CD8-positive, alpha-beta memory T cell (primary cell): Measurements from ENCODE around the gene TMC2. TPM values are rescaled to one million over a fixed set of nuclear protein-coding genes. Genes with fewer than 3 reads are reported as not detected.
A peak's percentile ranks its signal among the peaks of the same experiment; 100 is the strongest.
"Not testable (repeated sequence)": the region's sequence is repeated elsewhere in the genome, so short reads cannot be mapped to it uniquely, and the experiment has no call there.

Source experiments
- CTCF ChIA-PET: fragments of 350-600 bp; sonication (Branson Sonifier 250); formaldehyde crosslinking; loops from one replicate; lab custom pipeline; 2021; ENCODE audit warnings: antibody characterized with exemption; lab: Charles Lee
- POLR2A ChIA-PET: fragments of 350-600 bp; sonication (Branson Sonifier 250); formaldehyde crosslinking; loops from one replicate; lab custom pipeline; 2021; ENCODE audit warnings: antibody characterized with exemption; lab: Charles Lee
- DNase-seq, 5 donors: peaks; one replicate each; pipeline versions ENCODE4 v3.0.0 to v3.0.0-alpha.2; 2020 to 2022; ENCODE audit warnings: mixed read lengths in 1 of 5
- H3K27ac ChIP-seq: one replicate; pipeline ENCODE4 v1.7.0; 2013; ENCODE audit warnings: low read depth, mild to moderate bottlenecking, low read length, moderate library complexity
- H3K27me3 ChIP-seq: 2 replicates; pipeline ENCODE4 v1.7.0; 2013; ENCODE audit warnings: low read length, mild to moderate bottlenecking; ENCODE audit not compliant: insufficient read depth, poor library complexity, severe bottlenecking
- H3K36me3 ChIP-seq: 2 replicates; pipeline ENCODE4 v1.7.0; 2013; ENCODE audit warnings: mild to moderate bottlenecking, low read length, moderate library complexity; ENCODE audit not compliant: insufficient read depth
- H3K4me1 ChIP-seq: 2 replicates; pipeline ENCODE4 v1.7.0; 2013; ENCODE audit warnings: mild to moderate bottlenecking, low read length, moderate library complexity; ENCODE audit not compliant: insufficient read depth
- H3K4me3 ChIP-seq: 2 replicates; pipeline ENCODE4 v1.7.0; 2013; ENCODE audit warnings: mild to moderate bottlenecking, low read length
- H3K9me3 ChIP-seq: 2 replicates; pipeline ENCODE4 v1.7.0; 2013; ENCODE audit warnings: mild to moderate bottlenecking, low read length
- H3K27ac Mint-ChIP-seq, 8 donors: one replicate each; pipeline ENCODE4 v1.8.0; 2020 to 2021; ENCODE audit warnings: mixed read lengths in 8 of 8, mild to moderate bottlenecking in 6 of 8, inconsistent platforms in 3 of 8, moderate library complexity in 3 of 8
- H3K27me3 Mint-ChIP-seq, 2 donors: one replicate each; pipeline ENCODE4 v1.8.0; 2020 to 2021; ENCODE audit warnings: mixed read lengths in 2 of 2, mild to moderate bottlenecking in 1 of 2, moderate library complexity in 1 of 2
- H3K36me3 Mint-ChIP-seq, 3 donors: one replicate each; pipeline ENCODE4 v1.8.0; 2020 to 2021; ENCODE audit warnings: mixed read lengths in 3 of 3, inconsistent platforms in 1 of 3, mild to moderate bottlenecking in 1 of 3
- H3K4me1 Mint-ChIP-seq, 3 donors: one replicate each; pipeline ENCODE4 v1.8.0; 2020 to 2021; ENCODE audit warnings: mixed read lengths in 3 of 3, inconsistent platforms in 1 of 3, mild to moderate bottlenecking in 1 of 3
- H3K4me3 Mint-ChIP-seq, 7 donors: one replicate each; pipeline ENCODE4 v1.8.0; 2020 to 2021; ENCODE audit warnings: mixed read lengths in 7 of 7, mild to moderate bottlenecking in 6 of 7, moderate library complexity in 4 of 7, inconsistent platforms in 2 of 7
- H3K9me3 Mint-ChIP-seq, 5 donors: one replicate each; pipeline ENCODE4 v1.8.0; 2020 to 2022; ENCODE audit warnings: mixed read lengths in 5 of 5, mild to moderate bottlenecking in 3 of 5, moderate library complexity in 2 of 5, inconsistent platforms in 1 of 5
- polyA plus RNA-seq: library from polyadenylated mRNA; unstranded; fragments of 300-500 nt; fragmentation: Illumina TruSeq; gene quantifications from one replicate; pipeline ENCODE4 v1.2.3, GENCODE V29; 2021
- total RNA-seq, 2 experiments: library from RNA; stranded (reverse); gene quantifications; one replicate each; pipeline ENCODE4 v1.2.3, GENCODE V29; 2021

TMC2 gene
- total and polyA plus RNA-seq, 3 experiments from 2014 or later = not detected

GRCh38 chr20:2682040-2682439 is 145.7 kb downstream of the TMC2 start:
- H3K36me3 Mint-ChIP-seq, H3K4me1 ChIP-seq, H3K4me3 ChIP-seq, H3K9me3 ChIP-seq, H3K27ac ChIP-seq, H3K4me3 Mint-ChIP-seq, CTCF ChIA-PET, H3K27ac Mint-ChIP-seq, H3K27me3 ChIP-seq, POLR2A ChIA-PET, H3K36me3 ChIP-seq, H3K4me1 Mint-ChIP-seq, DNase-seq, H3K9me3 Mint-ChIP-seq: not testable (repeated sequence)
- H3K27me3 Mint-ChIP-seq = peaks cover 8 to 44% of the 10 kb centered on the region in 2 donors

GRCh38 chr20:2684817-2685216 is 148.4 kb downstream of the TMC2 start:
- H3K27me3 Mint-ChIP-seq = peaks cover 8 to 31% of the 10 kb centered on the region in 2 donors
- H3K4me3 Mint-ChIP-seq, H3K9me3 Mint-ChIP-seq, POLR2A ChIA-PET, H3K27ac Mint-ChIP-seq, H3K4me3 ChIP-seq, H3K9me3 ChIP-seq, H3K36me3 ChIP-seq, H3K27ac ChIP-seq, H3K36me3 Mint-ChIP-seq, H3K27me3 ChIP-seq: not testable (repeated sequence)
- peaks cover 13% of the 10 kb centered on the region for H3K4me1 ChIP-seq
- H3K4me1 Mint-ChIP-seq = peaks cover 10 to 14% (median 14%) of the 10 kb centered on the region in 3 donors
- CTCF ChIA-PET = interaction anchor here (1.0 to 1.3 kb wide), 3 partner anchors 10 to 67 kb away, joined by 3 to 4 read pairs (median 3); no protein-coding TSS in a partner anchor
- peak in 1 of 5 donors; percentile 34 for DNase-seq

- ChIA-PET POLR2A (interaction anchor here (1.2 kb wide), 1 partner anchor 22 kb away, joined by 3 read pairs; no protein-coding TSS in a partner anchor), CTCF (interaction anchor here (0.7 to 3.7 kb wide), 11 partner anchors 10 to 165 kb away, joined by 3 to 29 read pairs (median 3); no protein-coding TSS in a partner anchor)
- Mint-ChIP-seq H3K4me1 (peaks cover 27 to 30% (median 29%) of the 10 kb centered on the region in 3 donors), H3K36me3 (peaks cover 0 to 2% (median 0%) of the 10 kb centered on the region in 3 donors), H3K27ac (peak overlapping the region in 4 of 8 donors; percentile 47 to 91 (median 62)), H3K4me3 (peak overlapping the region in 3 of 7 donors; percentile 28 to 70 (median 60)), H3K9me3 (no peaks in the 10 kb centered on the region), H3K27me3 (peaks cover 9 to 31% of the 10 kb centered on the region in 2 donors)
- Histone ChIP-seq H3K9me3 (no peaks in the 10 kb centered on the region), H3K4me3 (no peak overlapping the region), H3K27ac (no peak overlapping the region), H3K36me3 (no peaks in the 10 kb centered on the region), H3K27me3 (no peaks in the 10 kb centered on the region), H3K4me1 (peaks cover 18% of the 10 kb centered on the region)
- DNase-seq = peak in 1 of 5 donors; percentile 8
These were observed 151.1 kb downstream of the TMC2 start for GRCh38 chr20:2687514-2687913.

- POLR2A ChIA-PET = interaction anchor here (1.2 kb wide), 1 partner anchor 23 kb away, joined by 3 read pairs; no protein-coding TSS in a partner anchor
- no peaks in the 10 kb centered on the region for H3K27me3 ChIP-seq
- no peak overlapping the region for H3K27ac ChIP-seq
- H3K4me1 Mint-ChIP-seq = peaks cover 27 to 30% (median 29%) of the 10 kb centered on the region in 3 donors
- H3K36me3 ChIP-seq = no peaks in the 10 kb centered on the region
- DNase-seq = peak; percentile 65 to 84 (median 75)
- peaks cover 0 to 2% (median 0%) of the 10 kb centered on the region in 3 donors for H3K36me3 Mint-ChIP-seq
- H3K4me1 ChIP-seq = peaks cover 18% of the 10 kb centered on the region
- H3K4me3 ChIP-seq = no peak overlapping the region
- H3K9me3 ChIP-seq = no peaks in the 10 kb centered on the region
- H3K27ac Mint-ChIP-seq = peak overlapping the region; percentile 9 to 91 (median 60)
- no peaks in the 10 kb centered on the region for H3K9me3 Mint-ChIP-seq
- CTCF ChIA-PET = interaction anchor here (0.7 to 3.7 kb wide), 10 partner anchors 9 to 164 kb away, joined by 3 to 29 read pairs (median 3); no protein-coding TSS in a partner anchor
- peaks cover 9 to 27% of the 10 kb centered on the region in 2 donors for H3K27me3 Mint-ChIP-seq
- H3K4me3 Mint-ChIP-seq = peak overlapping the region; percentile 23 to 87 (median 60)
These were observed 151.7 kb downstream of the TMC2 start for GRCh38 chr20:2688041-2688591.

- ChIA-PET CTCF (interaction anchor here (3.4 to 3.7 kb wide), 2 partner anchors 51 to 54 kb away, joined by 19 to 29 read pairs; no protein-coding TSS in a partner anchor), POLR2A (no interaction called here)
- Histone ChIP-seq H3K27me3 (peaks cover 14% of the 10 kb centered on the region), H3K4me1 (peaks cover 18% of the 10 kb centered on the region), H3K36me3 (no peaks in the 10 kb centered on the region), H3K27ac (no peak overlapping the region), H3K4me3 (no peak overlapping the region), H3K9me3 (no peaks in the 10 kb centered on the region)
- Mint-ChIP-seq H3K9me3 (no peaks in the 10 kb centered on the region), H3K4me3 (peak overlapping the region in 5 of 7 donors; percentile 2 to 97 (median 21)), H3K27ac (peak overlapping the region in 1 of 8 donors; percentile 10), H3K4me1 (peaks cover 27 to 35% (median 29%) of the 10 kb centered on the region in 3 donors), H3K36me3 (peaks cover 0 to 2% (median 1%) of the 10 kb centered on the region in 3 donors), H3K27me3 (peaks cover 21 to 37% of the 10 kb centered on the region in 2 donors)
- no peak for DNase-seq
These were observed 153.8 kb downstream of the TMC2 start for GRCh38 chr20:2690213-2690612.

- H3K4me1 Mint-ChIP-seq = peaks cover 27 to 35% (median 29%) of the 10 kb centered on the region in 3 donors
- peaks cover 0 to 2% (median 1%) of the 10 kb centered on the region in 3 donors for H3K36me3 Mint-ChIP-seq
- Histone ChIP-seq H3K27ac (no peak overlapping the region), H3K4me3 (no peak overlapping the region), H3K9me3 (no peaks in the 10 kb centered on the region), H3K27me3 (peaks cover 18% of the 10 kb centered on the region), H3K4me1 (peaks cover 18% of the 10 kb centered on the region), H3K36me3 (no peaks in the 10 kb centered on the region)
- POLR2A ChIA-PET = no interaction called here
- CTCF ChIA-PET = interaction anchor here (3.7 kb wide), 1 partner anchor 53 kb away, joined by 19 read pairs; no protein-coding TSS in a partner anchor
- H3K27ac Mint-ChIP-seq = peak overlapping the region in 2 of 8 donors; percentile 29 to 88
- H3K27me3 Mint-ChIP-seq = peaks cover 24 to 36% of the 10 kb centered on the region in 2 donors
- no peaks in the 10 kb centered on the region for H3K9me3 Mint-ChIP-seq
- DNase-seq = no peak
- H3K4me3 Mint-ChIP-seq = peak overlapping the region; percentile 74 to 97 (median 92)
These were observed 154.3 kb downstream of the TMC2 start for GRCh38 chr20:2690718-2691117.

- CTCF ChIA-PET = no interaction called here
- H3K27me3 ChIP-seq = peaks cover 18% of the 10 kb centered on the region
These were observed 154.8 kb downstream of the TMC2 start for GRCh38 chr20:2691127-2691526.

More at GRCh38 chr20:2691127-2691526, 154.8 kb downstream of the TMC2 start:
- H3K27ac Mint-ChIP-seq = peak overlapping the region in 5 of 8 donors; percentile 72 to 94 (median 84)
- POLR2A ChIA-PET = no interaction called here
- H3K4me1 Mint-ChIP-seq = peaks cover 27 to 35% (median 29%) of the 10 kb centered on the region in 3 donors
- H3K27ac ChIP-seq = no peak overlapping the region
- no peaks in the 10 kb centered on the region for H3K9me3 ChIP-seq
- peak overlapping the region; percentile 74 to 97 (median 92) for H3K4me3 Mint-ChIP-seq
- H3K36me3 Mint-ChIP-seq = peaks cover 0 to 2% (median 1%) of the 10 kb centered on the region in 3 donors
- H3K4me1 ChIP-seq = peaks cover 18% of the 10 kb centered on the region
- no peak for DNase-seq
- no peaks in the 10 kb centered on the region for H3K9me3 Mint-ChIP-seq
- H3K36me3 ChIP-seq = no peaks in the 10 kb centered on the region
- H3K4me3 ChIP-seq = no peak overlapping the region
- H3K27me3 Mint-ChIP-seq = peaks cover 24 to 37% of the 10 kb centered on the region in 2 donors
